WTC11 (cell line): ENCODE results near the gene TMEM119. TPM values are rescaled to one million over a fixed set of nuclear protein-coding genes. Genes with fewer than 3 reads are reported as not detected.

Experiments
- ATF1 ChIP-seq: sonication (generic); formaldehyde crosslinking; IDR thresholded peaks from 2 replicates; pipeline ENCODE4 v1.8.1; 2023; ENCODE audit warnings: mild to moderate bottlenecking, moderate library complexity, missing genetic modification reagents
- CREB1 ChIP-seq: sonication (generic); formaldehyde crosslinking; IDR thresholded peaks from 2 replicates; pipeline ENCODE4 v1.8.0; 2023; ENCODE audit warnings: mild to moderate bottlenecking, missing genetic modification reagents
- CREM ChIP-seq: sonication (generic); formaldehyde crosslinking; IDR thresholded peaks from 2 replicates; pipeline ENCODE4 v1.8.1; 2022; ENCODE audit warnings: mild to moderate bottlenecking, missing genetic modification reagents, moderate library complexity
- ESRRA ChIP-seq: sonication (generic); formaldehyde crosslinking; IDR thresholded peaks from 2 replicates; pipeline ENCODE4 v1.8.1; 2022; ENCODE audit warnings: mild to moderate bottlenecking, missing genetic modification reagents, borderline replicate concordance
- FOXJ3 ChIP-seq: sonication (generic); formaldehyde crosslinking; IDR thresholded peaks from 2 replicates; pipeline ENCODE4 v1.9.0; 2021; ENCODE audit warnings: missing genetic modification reagents, mild to moderate bottlenecking, borderline replicate concordance
- FOXK1 ChIP-seq: sonication (generic); formaldehyde crosslinking; IDR thresholded peaks from 2 replicates; pipeline ENCODE4 v1.8.0; 2022; ENCODE audit warnings: mild to moderate bottlenecking, moderate library complexity, missing genetic modification reagents
- GABPB1 ChIP-seq: sonication (generic); formaldehyde crosslinking; IDR thresholded peaks from 2 replicates; pipeline ENCODE4 v1.8.1; 2023; ENCODE audit warnings: mild to moderate bottlenecking, missing genetic modification reagents
- JAZF1 ChIP-seq: fragments of 250-450 bp; sonication (Bioruptor Pico); IDR thresholded peaks from 2 replicates; pipeline ENCODE4 v1.9.0; 2021; ENCODE audit warnings: moderate library complexity, mild to moderate bottlenecking, inconsistent platforms
- JUN ChIP-seq: sonication (generic); formaldehyde crosslinking; IDR thresholded peaks from 2 replicates; pipeline ENCODE4 v1.8.0; 2023; ENCODE audit warnings: mild to moderate bottlenecking, missing genetic modification reagents
- KAT7 ChIP-seq: sonication (generic); formaldehyde crosslinking; IDR thresholded peaks from 2 replicates; pipeline ENCODE4 v1.8.1; 2023; ENCODE audit warnings: missing genetic modification reagents, mild to moderate bottlenecking, borderline replicate concordance
- NR3C1 ChIP-seq: sonication (generic); formaldehyde crosslinking; conservative IDR thresholded peaks from 2 replicates; pipeline ENCODE4 v1.8.1; 2023; ENCODE audit warnings: low read depth, mild to moderate bottlenecking, missing genetic modification reagents
- SMAD4 ChIP-seq: sonication (generic); formaldehyde crosslinking; IDR thresholded peaks from 2 replicates; pipeline ENCODE4 v1.8.0; 2022; ENCODE audit warnings: mild to moderate bottlenecking, missing genetic modification reagents
- SOX15 ChIP-seq: fragments of 250-450 bp; sonication (Bioruptor Pico); IDR thresholded peaks from 2 replicates; pipeline ENCODE4 v1.9.0; 2021; ENCODE audit warnings: mild to moderate bottlenecking
- TEAD4 ChIP-seq: sonication (generic); formaldehyde crosslinking; IDR thresholded peaks from 2 replicates; pipeline ENCODE4 v1.8.0; 2022; ENCODE audit warnings: mild to moderate bottlenecking, missing genetic modification reagents
- ZNF138 ChIP-seq: sonication (generic); formaldehyde crosslinking; conservative IDR thresholded peaks from 2 replicates; pipeline ENCODE4 v1.8.1; 2022; ENCODE audit warnings: mild to moderate bottlenecking, moderate library complexity, missing genetic modification reagents
- ZNF396 ChIP-seq: fragments of 250-450 bp; sonication (Bioruptor Pico); IDR thresholded peaks from 2 replicates; pipeline ENCODE4 v1.8.0; 2021; ENCODE audit warnings: mild to moderate bottlenecking, moderate library complexity, borderline replicate concordance
- ZNF416 ChIP-seq: fragments of 250-450 bp; sonication (Bioruptor Pico); IDR thresholded peaks from 2 replicates; pipeline ENCODE4 v1.9.0; 2021; ENCODE audit warnings: mild to moderate bottlenecking, inconsistent platforms
- total RNA-seq: library from RNA; stranded (reverse); gene quantifications from 3 replicates; pipeline ENCODE4 v1.2.3, GENCODE V29; 2021
- TF ChIP-seq, protein P1 (sequence below): sonication (generic); formaldehyde crosslinking; IDR thresholded peaks from 2 replicates; pipeline ENCODE4 v1.8.0; 2023; ENCODE audit warnings: missing genetic modification reagents, mild to moderate bottlenecking, borderline replicate concordance
- TF ChIP-seq, protein P2 (sequence below): sonication (generic); formaldehyde crosslinking; IDR thresholded peaks from 2 replicates; pipeline ENCODE4 v1.8.0; 2022; ENCODE audit warnings: missing genetic modification reagents
- TF ChIP-seq, protein P3 (sequence below): sonication (generic); formaldehyde crosslinking; IDR thresholded peaks from 2 replicates; pipeline ENCODE4 v1.8.0; 2023; ENCODE audit warnings: mild to moderate bottlenecking, missing genetic modification reagents
- TF ChIP-seq, protein P4 (sequence below): fragments of 250-450 bp; sonication (Bioruptor Pico); IDR thresholded peaks from 2 replicates; pipeline ENCODE4 v2.1.2; 2022; ENCODE audit warnings: mild to moderate bottlenecking, moderate library complexity
- TF ChIP-seq, protein P5 (sequence below): sonication (generic); formaldehyde crosslinking; IDR thresholded peaks from 2 replicates; pipeline ENCODE4 v1.8.1; 2022; ENCODE audit warnings: low read depth, mild to moderate bottlenecking, moderate library complexity, missing genetic modification reagents, borderline replicate concordance

Gene TMEM119
- total RNA-seq, 1 experiment from 2014 or later: 0.20 TPM

DNA sequence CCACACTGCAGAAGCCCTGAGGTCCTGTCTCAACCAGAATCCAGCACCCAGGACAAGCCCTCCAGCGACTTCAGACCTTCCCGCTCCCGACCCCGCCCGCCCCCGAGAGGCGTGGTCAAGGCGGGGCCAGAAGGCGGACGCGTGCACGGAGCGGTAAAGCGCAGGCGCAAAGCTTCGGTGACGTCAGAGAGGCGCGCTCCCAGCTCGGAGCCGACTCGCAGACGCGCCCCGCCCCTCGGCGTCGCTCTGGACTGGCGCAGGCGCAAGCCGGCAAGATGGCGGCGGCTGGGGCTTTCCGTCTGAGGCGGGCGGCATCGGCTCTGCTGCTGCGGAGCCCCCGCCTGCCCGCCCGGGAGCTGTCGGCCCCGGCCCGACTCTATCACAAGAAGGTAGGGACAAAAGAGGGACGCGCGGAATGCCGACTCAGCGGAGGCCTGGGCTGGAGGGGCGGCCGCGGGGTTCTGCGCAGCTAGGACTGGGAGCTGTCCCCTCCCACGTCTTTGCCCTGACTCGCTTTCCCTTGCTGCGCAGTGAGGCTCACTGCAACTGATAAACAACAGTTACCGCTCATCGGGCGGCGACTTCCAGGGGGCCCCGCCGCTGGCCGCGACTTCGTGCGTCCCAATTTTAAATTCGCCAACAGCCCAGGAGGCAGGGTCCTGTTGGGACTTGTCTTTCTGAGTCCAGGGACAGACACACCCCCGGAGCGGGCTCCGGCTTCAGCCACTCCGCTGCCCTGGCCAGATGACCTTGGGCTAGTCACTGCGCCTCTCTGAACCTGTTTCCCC is 35.3 kb downstream of the TMEM119 start, which contains the start of gene ISCU (continued):
- TF ChIP-seq FOXJ3 (CRISPR knock-in tag) (no peak), SOX15 (CRISPR knock-in tag) (no peak), ZNF396 (CRISPR knock-in tag) (no peak), ZNF138 (CRISPR knock-in tag) (no peak), JUN (no peak), CREB1 (CRISPR knock-in tag) (peak; percentile 15; the same call in 1 of the 2 replicates), NR3C1 (CRISPR knock-in tag) (no peak), TEAD4 (CRISPR knock-in tag) (no peak), GABPB1 (CRISPR knock-in tag) (peak; percentile 43; the same call in 1 of the 2 replicates), SMAD4 (CRISPR knock-in tag) (no peak), FOXK1 (CRISPR knock-in tag) (peak; percentile 81), KAT7 (0 out of 2 replicates have a peak, but pooled peaks have one; percentile 70), CREM (CRISPR knock-in tag) (peak; percentile 96), ZNF416 (peak; percentile 83), ESRRA (0 out of 2 replicates have a peak, but pooled peaks have one; percentile 14), ATF1 (CRISPR knock-in tag) (peak; percentile 66; the same call in 1 of the 2 replicates), JAZF1 (CRISPR knock-in tag) (no peak)
- TF ChIP-seq, protein P1, sequence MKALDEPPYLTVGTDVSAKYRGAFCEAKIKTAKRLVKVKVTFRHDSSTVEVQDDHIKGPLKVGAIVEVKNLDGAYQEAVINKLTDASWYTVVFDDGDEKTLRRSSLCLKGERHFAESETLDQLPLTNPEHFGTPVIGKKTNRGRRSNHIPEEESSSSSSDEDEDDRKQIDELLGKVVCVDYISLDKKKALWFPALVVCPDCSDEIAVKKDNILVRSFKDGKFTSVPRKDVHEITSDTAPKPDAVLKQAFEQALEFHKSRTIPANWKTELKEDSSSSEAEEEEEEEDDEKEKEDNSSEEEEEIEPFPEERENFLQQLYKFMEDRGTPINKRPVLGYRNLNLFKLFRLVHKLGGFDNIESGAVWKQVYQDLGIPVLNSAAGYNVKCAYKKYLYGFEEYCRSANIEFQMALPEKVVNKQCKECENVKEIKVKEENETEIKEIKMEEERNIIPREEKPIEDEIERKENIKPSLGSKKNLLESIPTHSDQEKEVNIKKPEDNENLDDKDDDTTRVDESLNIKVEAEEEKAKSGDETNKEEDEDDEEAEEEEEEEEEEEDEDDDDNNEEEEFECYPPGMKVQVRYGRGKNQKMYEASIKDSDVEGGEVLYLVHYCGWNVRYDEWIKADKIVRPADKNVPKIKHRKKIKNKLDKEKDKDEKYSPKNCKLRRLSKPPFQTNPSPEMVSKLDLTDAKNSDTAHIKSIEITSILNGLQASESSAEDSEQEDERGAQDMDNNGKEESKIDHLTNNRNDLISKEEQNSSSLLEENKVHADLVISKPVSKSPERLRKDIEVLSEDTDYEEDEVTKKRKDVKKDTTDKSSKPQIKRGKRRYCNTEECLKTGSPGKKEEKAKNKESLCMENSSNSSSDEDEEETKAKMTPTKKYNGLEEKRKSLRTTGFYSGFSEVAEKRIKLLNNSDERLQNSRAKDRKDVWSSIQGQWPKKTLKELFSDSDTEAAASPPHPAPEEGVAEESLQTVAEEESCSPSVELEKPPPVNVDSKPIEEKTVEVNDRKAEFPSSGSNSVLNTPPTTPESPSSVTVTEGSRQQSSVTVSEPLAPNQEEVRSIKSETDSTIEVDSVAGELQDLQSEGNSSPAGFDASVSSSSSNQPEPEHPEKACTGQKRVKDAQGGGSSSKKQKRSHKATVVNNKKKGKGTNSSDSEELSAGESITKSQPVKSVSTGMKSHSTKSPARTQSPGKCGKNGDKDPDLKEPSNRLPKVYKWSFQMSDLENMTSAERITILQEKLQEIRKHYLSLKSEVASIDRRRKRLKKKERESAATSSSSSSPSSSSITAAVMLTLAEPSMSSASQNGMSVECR: peak; percentile 23; the same call in 1 of the 2 replicates
- TF ChIP-seq, protein P2, sequence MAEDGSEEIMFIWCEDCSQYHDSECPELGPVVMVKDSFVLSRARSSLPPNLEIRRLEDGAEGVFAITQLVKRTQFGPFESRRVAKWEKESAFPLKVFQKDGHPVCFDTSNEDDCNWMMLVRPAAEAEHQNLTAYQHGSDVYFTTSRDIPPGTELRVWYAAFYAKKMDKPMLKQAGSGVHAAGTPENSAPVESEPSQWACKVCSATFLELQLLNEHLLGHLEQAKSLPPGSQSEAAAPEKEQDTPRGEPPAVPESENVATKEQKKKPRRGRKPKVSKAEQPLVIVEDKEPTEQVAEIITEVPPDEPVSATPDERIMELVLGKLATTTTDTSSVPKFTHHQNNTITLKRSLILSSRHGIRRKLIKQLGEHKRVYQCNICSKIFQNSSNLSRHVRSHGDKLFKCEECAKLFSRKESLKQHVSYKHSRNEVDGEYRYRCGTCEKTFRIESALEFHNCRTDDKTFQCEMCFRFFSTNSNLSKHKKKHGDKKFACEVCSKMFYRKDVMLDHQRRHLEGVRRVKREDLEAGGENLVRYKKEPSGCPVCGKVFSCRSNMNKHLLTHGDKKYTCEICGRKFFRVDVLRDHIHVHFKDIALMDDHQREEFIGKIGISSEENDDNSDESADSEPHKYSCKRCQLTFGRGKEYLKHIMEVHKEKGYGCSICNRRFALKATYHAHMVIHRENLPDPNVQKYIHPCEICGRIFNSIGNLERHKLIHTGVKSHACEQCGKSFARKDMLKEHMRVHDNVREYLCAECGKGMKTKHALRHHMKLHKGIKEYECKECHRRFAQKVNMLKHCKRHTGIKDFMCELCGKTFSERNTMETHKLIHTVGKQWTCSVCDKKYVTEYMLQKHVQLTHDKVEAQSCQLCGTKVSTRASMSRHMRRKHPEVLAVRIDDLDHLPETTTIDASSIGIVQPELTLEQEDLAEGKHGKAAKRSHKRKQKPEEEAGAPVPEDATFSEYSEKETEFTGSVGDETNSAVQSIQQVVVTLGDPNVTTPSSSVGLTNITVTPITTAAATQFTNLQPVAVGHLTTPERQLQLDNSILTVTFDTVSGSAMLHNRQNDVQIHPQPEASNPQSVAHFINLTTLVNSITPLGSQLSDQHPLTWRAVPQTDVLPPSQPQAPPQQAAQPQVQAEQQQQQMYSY (CRISPR knock-in tag): 0 out of 2 replicates have a peak, but pooled peaks have one; percentile 5
- TF ChIP-seq, protein P3, sequence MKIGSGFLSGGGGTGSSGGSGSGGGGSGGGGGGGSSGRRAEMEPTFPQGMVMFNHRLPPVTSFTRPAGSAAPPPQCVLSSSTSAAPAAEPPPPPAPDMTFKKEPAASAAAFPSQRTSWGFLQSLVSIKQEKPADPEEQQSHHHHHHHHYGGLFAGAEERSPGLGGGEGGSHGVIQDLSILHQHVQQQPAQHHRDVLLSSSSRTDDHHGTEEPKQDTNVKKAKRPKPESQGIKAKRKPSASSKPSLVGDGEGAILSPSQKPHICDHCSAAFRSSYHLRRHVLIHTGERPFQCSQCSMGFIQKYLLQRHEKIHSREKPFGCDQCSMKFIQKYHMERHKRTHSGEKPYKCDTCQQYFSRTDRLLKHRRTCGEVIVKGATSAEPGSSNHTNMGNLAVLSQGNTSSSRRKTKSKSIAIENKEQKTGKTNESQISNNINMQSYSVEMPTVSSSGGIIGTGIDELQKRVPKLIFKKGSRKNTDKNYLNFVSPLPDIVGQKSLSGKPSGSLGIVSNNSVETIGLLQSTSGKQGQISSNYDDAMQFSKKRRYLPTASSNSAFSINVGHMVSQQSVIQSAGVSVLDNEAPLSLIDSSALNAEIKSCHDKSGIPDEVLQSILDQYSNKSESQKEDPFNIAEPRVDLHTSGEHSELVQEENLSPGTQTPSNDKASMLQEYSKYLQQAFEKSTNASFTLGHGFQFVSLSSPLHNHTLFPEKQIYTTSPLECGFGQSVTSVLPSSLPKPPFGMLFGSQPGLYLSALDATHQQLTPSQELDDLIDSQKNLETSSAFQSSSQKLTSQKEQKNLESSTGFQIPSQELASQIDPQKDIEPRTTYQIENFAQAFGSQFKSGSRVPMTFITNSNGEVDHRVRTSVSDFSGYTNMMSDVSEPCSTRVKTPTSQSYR: no peak
- TF ChIP-seq, protein P4, sequence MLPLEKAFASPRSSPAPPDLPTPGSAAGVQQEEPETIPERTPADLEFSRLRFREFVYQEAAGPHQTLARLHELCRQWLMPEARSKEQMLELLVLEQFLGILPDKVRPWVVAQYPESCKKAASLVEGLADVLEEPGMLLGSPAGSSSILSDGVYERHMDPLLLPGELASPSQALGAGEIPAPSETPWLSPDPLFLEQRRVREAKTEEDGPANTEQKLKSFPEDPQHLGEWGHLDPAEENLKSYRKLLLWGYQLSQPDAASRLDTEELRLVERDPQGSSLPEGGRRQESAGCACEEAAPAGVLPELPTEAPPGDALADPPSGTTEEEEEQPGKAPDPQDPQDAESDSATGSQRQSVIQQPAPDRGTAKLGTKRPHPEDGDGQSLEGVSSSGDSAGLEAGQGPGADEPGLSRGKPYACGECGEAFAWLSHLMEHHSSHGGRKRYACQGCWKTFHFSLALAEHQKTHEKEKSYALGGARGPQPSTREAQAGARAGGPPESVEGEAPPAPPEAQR (CRISPR knock-in tag): no peak
- TF ChIP-seq, protein P5, sequence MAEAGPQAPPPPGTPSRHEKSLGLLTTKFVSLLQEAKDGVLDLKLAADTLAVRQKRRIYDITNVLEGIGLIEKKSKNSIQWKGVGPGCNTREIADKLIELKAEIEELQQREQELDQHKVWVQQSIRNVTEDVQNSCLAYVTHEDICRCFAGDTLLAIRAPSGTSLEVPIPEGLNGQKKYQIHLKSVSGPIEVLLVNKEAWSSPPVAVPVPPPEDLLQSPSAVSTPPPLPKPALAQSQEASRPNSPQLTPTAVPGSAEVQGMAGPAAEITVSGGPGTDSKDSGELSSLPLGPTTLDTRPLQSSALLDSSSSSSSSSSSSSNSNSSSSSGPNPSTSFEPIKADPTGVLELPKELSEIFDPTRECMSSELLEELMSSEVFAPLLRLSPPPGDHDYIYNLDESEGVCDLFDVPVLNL: 0 out of 2 replicates have a peak, but pooled peaks have one; percentile 40
